Measurements from ENCODE around the gene SLC39A13.

SLC39A13 gene

GRCh38 chr11:47461876-47462275, 53.5 kb downstream of the SLC39A13 start:
- DNase-seq, result no peak

- DNase-seq, result no peak
Observed at GRCh38 chr11:47464483-47464882, 56.1 kb downstream of the SLC39A13 start.

All from CD4-positive, alpha-beta T cell treated with Interleukin-10 for 1 hour (primary cell).